Endothelial cell of umbilical vein (primary cell): ENCODE data around the gene RMDN2.

Experiments
- CTCF ChIP-seq, 2 donors: IDR thresholded peaks; 1 replicate in 1 of 2; 2 replicates in 1 of 2; pipeline ENCODE4 v1.5.1; 2011; ENCODE audit warnings: low read length in 2 of 2, mild to moderate bottlenecking in 2 of 2, moderate library complexity in 2 of 2, control low read depth in 1 of 2, inconsistent platforms in 1 of 2, low read depth in 1 of 2; ENCODE audit not compliant: insufficient read depth in 1 of 2; ENCODE audit errors: extremely low read depth in 1 of 2
- EZH2 ChIP-seq: IDR thresholded peaks from 2 replicates; pipeline ENCODE4 v1.6.1; 2012; ENCODE audit warnings: borderline replicate concordance, low read depth, mild to moderate bottlenecking, moderate library complexity, low read length, inconsistent platforms; ENCODE audit not compliant: severe bottlenecking
- JUN ChIP-seq: IDR thresholded peaks from 2 replicates; pipeline ENCODE4 v1.6.1; 2011; ENCODE audit warnings: borderline replicate concordance, low read depth; ENCODE audit not compliant: insufficient read length, insufficient read depth
- MAX ChIP-seq: IDR thresholded peaks from 2 replicates; pipeline ENCODE4 v1.6.1; 2011; ENCODE audit not compliant: insufficient read depth, insufficient read length
- POLR2A ChIP-seq: IDR thresholded peaks from 2 replicates; pipeline ENCODE4 v1.6.1; 2012; ENCODE audit warnings: low read depth, mild to moderate bottlenecking, control low read depth, low read length

- TF ChIP-seq CTCF (IDR thresholded peaks at IDR 0.05; ENCODE audit: extremely low read depth in 1 of 2, insufficient read depth in 1 of 2, low read depth in 1 of 2, low read length in 2 of 2): no peak
- TF ChIP-seq POLR2A: no peak
- no peak for TF ChIP-seq MAX
- TF ChIP-seq EZH2: no peak
- no peak for TF ChIP-seq JUN
Observed at GRCh38 chr2:37984589-37984988, 59.5 kb downstream of the RMDN2 start.
